OCI-LY1 (cell line): ENCODE results near the gene ZCCHC17.

ENCODE experiments used
- H2AFZ ChIP-seq: fragments of 200-600 bp; sonication (generic), shearing (Covaris generic); 2 replicates; pipeline ENCODE4 v1.6.0; 2014; ENCODE audit warnings: antibody characterized with exemption, mild to moderate bottlenecking, low read length
- H3F3A ChIP-seq: fragments of 200-600 bp; sonication (generic), shearing (Covaris generic); 2 replicates; pipeline ENCODE4 v1.6.0; 2014; ENCODE audit warnings: mild to moderate bottlenecking, antibody characterized with exemption, low read length, moderate library complexity; ENCODE audit not compliant: insufficient read depth
- H3K27ac ChIP-seq: fragments of 200-600 bp; sonication (generic); 2 replicates; pipeline ENCODE4 v1.5.1; 2014; ENCODE audit warnings: low read length, mixed run types, mild to moderate bottlenecking, low read depth; ENCODE audit not compliant: poor library complexity, severe bottlenecking
- H3K27me3 ChIP-seq: fragments of 200-600 bp; sonication (generic); 2 replicates; pipeline ENCODE4 v1.6.0; 2014; ENCODE audit warnings: antibody characterized with exemption, mild to moderate bottlenecking, low read length, moderate library complexity; ENCODE audit not compliant: insufficient read depth
- H3K36me3 ChIP-seq: fragments of 200-600 bp; sonication (generic); 2 replicates; pipeline ENCODE4 v1.6.1; 2014; ENCODE audit warnings: mild to moderate bottlenecking, antibody characterized with exemption, low read length, moderate library complexity, mixed read lengths; ENCODE audit not compliant: insufficient read depth
- H3K4me1 ChIP-seq: fragments of 200-600 bp; sonication (generic); 2 replicates; pipeline ENCODE4 v1.5.1; 2014; ENCODE audit warnings: mild to moderate bottlenecking, low read length, moderate library complexity; ENCODE audit not compliant: insufficient read depth, severe bottlenecking
- H3K4me2 ChIP-seq: fragments of 200-600 bp; sonication (generic), shearing (Covaris generic); 2 replicates; pipeline ENCODE4 v1.6.1; 2014; ENCODE audit warnings: low read length
- H3K4me3 ChIP-seq: fragments of 200-600 bp; sonication (generic); 2 replicates; pipeline ENCODE4 v1.5.1; 2014; ENCODE audit warnings: low read length, low read depth, mild to moderate bottlenecking, mixed read lengths; ENCODE audit not compliant: poor library complexity, severe bottlenecking
- H3K79me2 ChIP-seq: fragments of 200-600 bp; shearing (Covaris generic); 2 replicates; pipeline ENCODE4 v1.6.1; 2016; ENCODE audit warnings: mixed run types, low read length, mixed read lengths; ENCODE audit not compliant: insufficient read depth
- H3K9ac ChIP-seq: fragments of 200-600 bp; sonication (generic), shearing (Covaris generic); 2 replicates; pipeline ENCODE4 v1.6.1; 2014; ENCODE audit warnings: mild to moderate bottlenecking, low read length, mixed read lengths
- H3K9me2 ChIP-seq: fragments of 200-600 bp; sonication (generic), shearing (Covaris generic); 2 replicates; pipeline ENCODE4 v1.6.1; 2014; ENCODE audit warnings: low read depth, mild to moderate bottlenecking, low read length, mixed read lengths
- H3K9me3 ChIP-seq: fragments of 200-600 bp; shearing (Covaris generic); 2 replicates; pipeline ENCODE4 v1.6.1; 2014; ENCODE audit warnings: low read length, mixed read lengths
- H4K20me1 ChIP-seq: fragments of 200-600 bp; sonication (generic), shearing (Covaris generic); 2 replicates; pipeline ENCODE4 v1.6.0; 2016; ENCODE audit warnings: mild to moderate bottlenecking, low read length; ENCODE audit not compliant: insufficient read depth
- CTCF ChIP-seq: fragments of 200-600 bp; sonication (generic), shearing (Covaris generic); IDR thresholded peaks from 2 replicates; pipeline ENCODE4 v1.5.1; 2017; ENCODE audit warnings: mild to moderate bottlenecking, antibody characterized with exemption, low read length, moderate library complexity, mixed read lengths
- EZH2 ChIP-seq: fragments of 200-600 bp; sonication (generic), shearing (Covaris generic); IDR thresholded peaks from 2 replicates; pipeline ENCODE4 v1.8.0; 2017; ENCODE audit warnings: borderline replicate concordance, mixed run types, mild to moderate bottlenecking, antibody characterized with exemption, low read length, moderate library complexity, mixed read lengths

Gene ZCCHC17

GRCh38 chr1:31263408-31263807 lies 33.4 kb upstream of the ZCCHC17 start:
- H3K4me2 ChIP-seq, result no peak overlapping the region
- H3K4me3 ChIP-seq, result no peak overlapping the region
- peaks cover 89% of the 10 kb centered on the region for H3K36me3 ChIP-seq
- no peaks in the 10 kb centered on the region for H3K4me1 ChIP-seq
- no peak overlapping the region for H3K27ac ChIP-seq
- no peaks in the 10 kb centered on the region for H3K79me2 ChIP-seq
- H3K9me2 ChIP-seq, result no peaks in the 10 kb centered on the region
- H3F3A ChIP-seq, result no peaks in the 10 kb centered on the region
- no peak overlapping the region for H3K9ac ChIP-seq
- H2AFZ ChIP-seq, result no peak overlapping the region
- no peaks in the 10 kb centered on the region for H3K27me3 ChIP-seq
- H3K9me3 ChIP-seq, result no peaks in the 10 kb centered on the region
- no peaks in the 10 kb centered on the region for H4K20me1 ChIP-seq
- TF ChIP-seq EZH2 (no peak), CTCF (no peak)

GRCh38 chr1:31264790-31265386 lies 31.9 kb upstream of the ZCCHC17 start:
- H3K4me2 ChIP-seq, result no peak overlapping the region
- H3F3A ChIP-seq, result no peaks in the 10 kb centered on the region
- no peaks in the 10 kb centered on the region for H3K27me3 ChIP-seq
- H4K20me1 ChIP-seq, result no peaks in the 10 kb centered on the region
- H3K9me3 ChIP-seq, result no peaks in the 10 kb centered on the region
- no peak overlapping the region for H3K4me3 ChIP-seq
- H2AFZ ChIP-seq, result no peak overlapping the region
- H3K9me2 ChIP-seq, result no peaks in the 10 kb centered on the region
- peaks cover 90% of the 10 kb centered on the region for H3K36me3 ChIP-seq
- H3K9ac ChIP-seq, result no peak overlapping the region
- TF ChIP-seq EZH2, result no peak
- TF ChIP-seq CTCF, result no peak
- H3K4me1 ChIP-seq, result no peaks in the 10 kb centered on the region
- no peak overlapping the region for H3K27ac ChIP-seq
- no peaks in the 10 kb centered on the region for H3K79me2 ChIP-seq

GRCh38 chr1:31266547-31266946 lies 30.3 kb upstream of the ZCCHC17 start:
- no peaks in the 10 kb centered on the region for H3K9me3 ChIP-seq
- no peak overlapping the region for H3K27ac ChIP-seq
- peaks cover 95% of the 10 kb centered on the region for H3K36me3 ChIP-seq
- no peaks in the 10 kb centered on the region for H3K9me2 ChIP-seq
- H3K4me1 ChIP-seq, result no peaks in the 10 kb centered on the region
- H3K9ac ChIP-seq, result no peak overlapping the region
- TF ChIP-seq CTCF (no peak), EZH2 (no peak)
- no peaks in the 10 kb centered on the region for H4K20me1 ChIP-seq
- no peak overlapping the region for H3K4me3 ChIP-seq
- no peaks in the 10 kb centered on the region for H3K79me2 ChIP-seq
- H3K4me2 ChIP-seq, result no peak overlapping the region
- no peaks in the 10 kb centered on the region for H3K27me3 ChIP-seq
- no peaks in the 10 kb centered on the region for H3F3A ChIP-seq
- no peak overlapping the region for H2AFZ ChIP-seq
